ENCODE results near the gene TSPAN9. TPM values are rescaled to one million over a fixed set of nuclear protein-coding genes. Genes with fewer than 3 reads are reported as not detected.

Gene TSPAN9
- total RNA-seq, 1 experiment from 2014 or later, result 35.5 TPM

- no peak overlapping the region for H3K4me3 ChIP-seq (ENCODE audit: low read depth, low read length, poor library complexity, severe bottlenecking)
- no peaks in the 10 kb centered on the region for H3K36me3 ChIP-seq (ENCODE audit: insufficient read depth, low read length, poor library complexity, severe bottlenecking)
- H3K27me3 ChIP-seq (replicated peaks; ENCODE audit: insufficient read depth, low read depth, low read length, poor library complexity), result no peaks in the 10 kb centered on the region
- H3K9me3 ChIP-seq (ENCODE audit: low read depth, low read length, poor library complexity, severe bottlenecking), result no peaks in the 10 kb centered on the region
- intact Hi-C loops (cut with micrococcal nuclease; ENCODE audit: unreplicated experiment), result no loop called here
- ChIA-PET CTCF (no interaction called here), POLR2A (ENCODE audit: low non-redundant PET) (no interaction called here)
- TF ChIP-seq EZH2 (IDR thresholded peaks at IDR 0.05; ENCODE audit: borderline replicate concordance, low read depth, low read length, poor library complexity, severe bottlenecking), result no peak
- no peak for TF ChIP-seq CTCF (conservative IDR thresholded peaks at IDR 0.05; ENCODE audit: low read depth, low read length)
- BruUV-seq (replicated peaks), result no TSS peak
- no peak overlapping the region for H3K27ac ChIP-seq (ENCODE audit: low read depth, low read length, poor library complexity, severe bottlenecking)
- no peaks in the 10 kb centered on the region for H3K4me1 ChIP-seq (ENCODE audit: insufficient read depth, low read length, poor library complexity, severe bottlenecking)
- no peak for DNase-seq (ENCODE audit: low spot score)
Observed at GRCh38 chr12:3310271-3311026, 233.3 kb downstream of the TSPAN9 start.

DNA sequence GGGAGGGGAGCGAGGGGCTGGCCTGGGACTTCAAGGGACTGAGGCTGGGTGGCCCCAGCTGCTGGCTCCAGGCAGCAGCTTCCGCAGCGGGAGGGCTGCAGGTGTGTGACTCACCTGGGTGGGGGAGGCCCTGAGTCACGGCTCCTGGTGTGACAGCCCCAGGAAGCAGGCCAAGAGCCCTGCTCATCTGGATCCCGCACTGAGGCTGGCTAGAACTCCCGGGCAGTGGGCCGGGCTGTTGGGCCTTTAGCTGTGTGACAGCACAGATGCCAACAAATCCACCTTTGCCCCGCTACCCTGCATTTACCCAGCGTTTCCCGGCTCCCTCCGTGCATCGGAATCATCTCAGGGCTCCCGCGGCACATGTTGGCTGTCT is 233.8 kb downstream of the TSPAN9 start:
- no peak for DNase-seq (ENCODE audit: low spot score)
- H3K36me3 ChIP-seq (ENCODE audit: insufficient read depth, low read length, poor library complexity, severe bottlenecking), result no peaks in the 10 kb centered on the region
- no peaks in the 10 kb centered on the region for H3K9me3 ChIP-seq (ENCODE audit: low read depth, low read length, poor library complexity, severe bottlenecking)
- no peaks in the 10 kb centered on the region for H3K27me3 ChIP-seq (replicated peaks; ENCODE audit: insufficient read depth, low read depth, low read length, poor library complexity)
- no peaks in the 10 kb centered on the region for H3K4me1 ChIP-seq (ENCODE audit: insufficient read depth, low read length, poor library complexity, severe bottlenecking)
- intact Hi-C loops (cut with micrococcal nuclease; ENCODE audit: unreplicated experiment), result no loop called here
- no peak for TF ChIP-seq CTCF (conservative IDR thresholded peaks at IDR 0.05; ENCODE audit: low read depth, low read length)
- TF ChIP-seq EZH2 (IDR thresholded peaks at IDR 0.05; ENCODE audit: borderline replicate concordance, low read depth, low read length, poor library complexity, severe bottlenecking), result no peak
- no peak overlapping the region for H3K4me3 ChIP-seq (ENCODE audit: low read depth, low read length, poor library complexity, severe bottlenecking)
- BruUV-seq (replicated peaks), result no TSS peak
- no peak overlapping the region for H3K27ac ChIP-seq (ENCODE audit: low read depth, low read length, poor library complexity, severe bottlenecking)
- POLR2A ChIA-PET (ENCODE audit: low non-redundant PET), result no interaction called here
- CTCF ChIA-PET, result no interaction called here

- Histone ChIP-seq H3K4me3 (ENCODE audit: low read depth, low read length, poor library complexity, severe bottlenecking) (no peak overlapping the region), H3K36me3 (ENCODE audit: insufficient read depth, low read length, poor library complexity, severe bottlenecking) (no peaks in the 10 kb centered on the region), H3K9me3 (ENCODE audit: low read depth, low read length, poor library complexity, severe bottlenecking) (no peaks in the 10 kb centered on the region), H3K27ac (ENCODE audit: low read depth, low read length, poor library complexity, severe bottlenecking) (no peak overlapping the region), H3K4me1 (ENCODE audit: insufficient read depth, low read length, poor library complexity, severe bottlenecking) (no peaks in the 10 kb centered on the region), H3K27me3 (replicated peaks; ENCODE audit: insufficient read depth, low read depth, low read length, poor library complexity) (no peaks in the 10 kb centered on the region)
- BruUV-seq (replicated peaks), result no TSS peak
- TF ChIP-seq EZH2 (IDR thresholded peaks at IDR 0.05; ENCODE audit: borderline replicate concordance, low read depth, low read length, poor library complexity, severe bottlenecking), result no peak
- TF ChIP-seq CTCF (conservative IDR thresholded peaks at IDR 0.05; ENCODE audit: low read depth, low read length), result no peak
- ChIA-PET CTCF (interaction anchor here (1.1 kb wide), 1 partner anchor 12 kb away, joined by 4 read pairs; no protein-coding TSS in a partner anchor), POLR2A (ENCODE audit: low non-redundant PET) (interaction anchor here (0.6 kb wide), 1 partner anchor 36 kb away, joined by 3 read pairs; no protein-coding TSS in a partner anchor)
- intact Hi-C loops (cut with micrococcal nuclease; ENCODE audit: unreplicated experiment), result no loop called here
- no peak for DNase-seq (ENCODE audit: low spot score)
Observed at GRCh38 chr12:3311491-3312103, 234.4 kb downstream of the TSPAN9 start.
